IMR-90 (cell line): ENCODE results near the gene TSSK2. TPM values are rescaled to one million over a fixed set of nuclear protein-coding genes. Genes with fewer than 3 reads are reported as not detected.

Experiments
- ATAC-seq: fragments of 200-7000 bp; cut with Tn5 transposase; 2 replicates; pipeline ENCODE4 v1.9.1; 2020; ENCODE audit warnings: low read depth, mild to moderate bottlenecking, moderate library complexity
- BruUV-seq: library from RNA; stranded (reverse); fragments of 400-500 nt; replicated peaks from 2 replicates; lab custom pipeline; 2021; lab: Mats Ljungman, UMichigan
- CTCF ChIA-PET: fragments of 300-600 bp; formaldehyde crosslinking; extraction: SDS; loops from one replicate; lab custom pipeline; 2021; ENCODE audit warnings: antibody characterized with exemption; lab: Yijun Ruan, JAX
- POLR2A ChIA-PET: fragments of 300-600 bp; sonication (Branson Sonifier 250); formaldehyde crosslinking; loops from one replicate; lab custom pipeline; 2022; ENCODE audit warnings: antibody characterized with exemption; ENCODE audit not compliant: unreplicated experiment; lab: Charles Lee
- DNase-seq: peaks from one replicate; pipeline ENCODE4 v3.0.0; 2013
- H2AFZ ChIP-seq: replicated peaks from 2 replicates; pipeline ENCODE3; 2013; ENCODE audit warnings: low read length, mild to moderate bottlenecking; ENCODE audit not compliant: poor library complexity
- H2AK5ac ChIP-seq: 2 replicates; pipeline ENCODE4 v1.6.1; 2013; ENCODE audit warnings: low read depth, low read length, inconsistent platforms
- H2AK9ac ChIP-seq: replicated peaks from 2 replicates; pipeline ENCODE3; 2013; ENCODE audit warnings: mild to moderate bottlenecking, low read depth, low read length, moderate library complexity; ENCODE audit not compliant: poor library complexity
- H2BK120ac ChIP-seq: 2 replicates; pipeline ENCODE4 v1.6.1; 2013; ENCODE audit warnings: low read depth, low read length, inconsistent platforms
- H2BK15ac ChIP-seq: 3 replicates; pipeline ENCODE4 v1.6.1; 2013; ENCODE audit warnings: low read depth, low read length, inconsistent platforms
- H2BK20ac ChIP-seq: 2 replicates; pipeline ENCODE4 v1.6.1; 2013; ENCODE audit warnings: low read depth, mild to moderate bottlenecking, inconsistent platforms, low read length, moderate library complexity
- H2BK5ac ChIP-seq: 2 replicates; pipeline ENCODE4 v1.6.1; 2013; ENCODE audit warnings: mild to moderate bottlenecking, low read depth, low read length, inconsistent platforms; ENCODE audit not compliant: poor library complexity, severe bottlenecking
- H3K14ac ChIP-seq: replicated peaks from 2 replicates; pipeline ENCODE4 v1.6.1; 2013; ENCODE audit warnings: low read depth, low read length, inconsistent platforms
- H3K18ac ChIP-seq: 2 replicates; pipeline ENCODE4 v1.6.1; 2013; ENCODE audit warnings: low read depth, low read length, control low read depth
- H3K23ac ChIP-seq: 2 replicates; pipeline ENCODE4 v1.6.1; 2013; ENCODE audit warnings: low read depth, low read length, inconsistent platforms
- H3K27ac ChIP-seq: 2 replicates; pipeline ENCODE4 v1.5.1; 2013; ENCODE audit warnings: mild to moderate bottlenecking, control low read depth, low read length; ENCODE audit not compliant: insufficient read depth
- H3K27me3 ChIP-seq: 2 replicates; pipeline ENCODE4 v1.6.1; 2013; ENCODE audit warnings: low read length; ENCODE audit not compliant: control insufficient read depth, insufficient read depth
- H3K36me3 ChIP-seq: 2 replicates; pipeline ENCODE4 v1.6.1; 2013; ENCODE audit warnings: low read length, mixed read lengths; ENCODE audit not compliant: control insufficient read depth, insufficient read depth
- H3K4ac ChIP-seq: 2 replicates; pipeline ENCODE4 v1.6.1; 2013; ENCODE audit warnings: low read depth, low read length, inconsistent platforms
- H3K4me1 ChIP-seq: 2 replicates; pipeline ENCODE4 v1.6.1; 2013; ENCODE audit warnings: low read length, mixed read lengths; ENCODE audit not compliant: control insufficient read depth, insufficient read depth
- H3K4me2 ChIP-seq: 2 replicates; pipeline ENCODE4 v1.6.1; 2013; ENCODE audit warnings: low read depth, mild to moderate bottlenecking, control low read depth, low read length, moderate library complexity
- H3K4me3 ChIP-seq: 2 replicates; pipeline ENCODE4 v1.5.1; 2013; ENCODE audit warnings: low read depth, mild to moderate bottlenecking, control low read depth, low read length, moderate library complexity; ENCODE audit not compliant: insufficient read depth
- H3K56ac ChIP-seq: 2 replicates; pipeline ENCODE4 v1.6.1; 2013; ENCODE audit warnings: low read length, inconsistent platforms; ENCODE audit not compliant: insufficient read depth; ENCODE audit errors: extremely low read depth
- H3K79me1 ChIP-seq, 2 experiments: 2 replicates each; pipeline ENCODE4 v1.6.1; 2013; ENCODE audit warnings: low read length in 2 of 2, inconsistent platforms in 1 of 2, low read depth in 1 of 2
- H3K9ac ChIP-seq: 2 replicates; pipeline ENCODE4 v1.6.1; 2013; ENCODE audit warnings: low read depth, low read length, control low read depth
- H3K9me1 ChIP-seq: 2 replicates; pipeline ENCODE4 v1.6.1; 2013; ENCODE audit warnings: low read length, inconsistent platforms; ENCODE audit not compliant: insufficient read depth
- H3K9me3 ChIP-seq: 2 replicates; pipeline ENCODE4 v1.6.1; 2013; ENCODE audit warnings: low read length; ENCODE audit not compliant: control insufficient read depth, insufficient read depth
- H4K20me1 ChIP-seq: 2 replicates; pipeline ENCODE4 v1.6.1; 2013; ENCODE audit warnings: low read length, inconsistent platforms; ENCODE audit not compliant: insufficient read depth
- H4K5ac ChIP-seq: 2 replicates; pipeline ENCODE4 v1.6.1; 2013; ENCODE audit warnings: mild to moderate bottlenecking, low read depth, low read length, control low read depth
- H4K8ac ChIP-seq, 2 experiments: 2 replicates each; pipeline ENCODE4 v1.6.1; 2013; ENCODE audit warnings: low read depth in 2 of 2, low read length in 2 of 2, control low read depth in 1 of 2, inconsistent platforms in 1 of 2
- H4K91ac ChIP-seq: 2 replicates; pipeline ENCODE4 v1.6.1; 2013; ENCODE audit warnings: low read depth, low read length, inconsistent platforms; ENCODE audit not compliant: insufficient read depth
- BHLHE40 ChIP-seq: fragments of 150-350 bp; IDR thresholded peaks from 2 replicates; pipeline ENCODE4 v1.6.1; 2016; ENCODE audit warnings: mild to moderate bottlenecking, low read depth, low read length
- CEBPB ChIP-seq: IDR thresholded peaks from 2 replicates; pipeline ENCODE4 v1.6.1; 2012; ENCODE audit warnings: low read depth, low read length, improper control_type of control experiment
- CHD1 ChIP-seq: IDR thresholded peaks from 2 replicates; pipeline ENCODE4 v1.6.1; 2012; ENCODE audit warnings: low read depth, low read length, improper control_type of control experiment
- CTCF ChIP-seq: conservative IDR thresholded peaks from 2 replicates; pipeline ENCODE4 v1.5.1; 2012; ENCODE audit warnings: mild to moderate bottlenecking, low read depth, low read length, improper control_type of control experiment
- ELK1 ChIP-seq: fragments of 150-350 bp; IDR thresholded peaks from 2 replicates; pipeline ENCODE4 v1.6.1; 2016; ENCODE audit warnings: low read depth, mild to moderate bottlenecking, low read length, moderate library complexity, borderline replicate concordance
- FOS ChIP-seq: fragments of 150-350 bp; IDR thresholded peaks from 2 replicates; pipeline ENCODE4 v1.6.1; 2016; ENCODE audit warnings: low read depth, low read length
- MAFK ChIP-seq: IDR thresholded peaks from 2 replicates; pipeline ENCODE4 v1.6.1; 2012; ENCODE audit warnings: low read depth, low read length, improper control_type of control experiment
- MAZ ChIP-seq: IDR thresholded peaks from 2 replicates; pipeline ENCODE4 v1.6.1; 2012; ENCODE audit warnings: low read depth, mild to moderate bottlenecking, low read length, improper control_type of control experiment, moderate library complexity, borderline replicate concordance
- MXI1 ChIP-seq: IDR thresholded peaks from 2 replicates; pipeline ENCODE4 v1.6.1; 2012; ENCODE audit warnings: low read depth, mild to moderate bottlenecking, low read length, moderate library complexity, borderline replicate concordance
- NFE2L2 ChIP-seq: fragments of 150-350 bp; IDR thresholded peaks from 2 replicates; pipeline ENCODE4 v1.6.1; 2016; ENCODE audit warnings: low read depth, mild to moderate bottlenecking, low read length
- POLR2A ChIP-seq: IDR thresholded peaks from 2 replicates; pipeline ENCODE4 v1.6.1; 2012; ENCODE audit warnings: mild to moderate bottlenecking, low read depth, low read length
- RAD21 ChIP-seq: IDR thresholded peaks from 2 replicates; pipeline ENCODE4 v1.6.1; 2012; ENCODE audit warnings: low read length, improper control_type of control experiment
- RCOR1 ChIP-seq: IDR thresholded peaks from 2 replicates; pipeline ENCODE4 v1.6.1; 2012; ENCODE audit warnings: mild to moderate bottlenecking, low read length, improper control_type of control experiment; ENCODE audit not compliant: insufficient replicate concordance
- RFX5 ChIP-seq: IDR thresholded peaks from 2 replicates; pipeline ENCODE4 v1.8.0; 2012; ENCODE audit warnings: low read depth, mild to moderate bottlenecking, low read length, moderate library complexity
- SMC3 ChIP-seq: fragments of 150-350 bp; IDR thresholded peaks from 2 replicates; pipeline ENCODE4 v1.6.1; 2016; ENCODE audit warnings: low read depth, mild to moderate bottlenecking, antibody characterized with exemption, low read length, moderate library complexity
- USF2 ChIP-seq: fragments of 150-350 bp; IDR thresholded peaks from 2 replicates; pipeline ENCODE4 v1.6.1; 2017; ENCODE audit warnings: mild to moderate bottlenecking, antibody characterized with exemption, low read length, low read depth
- WGBS, 2 experiments: methylation state at CpG; one replicate each; pipeline versions ENCODE4 v1.1.5 to v1.1.7; 2013; ENCODE audit warnings: missing lambda C conversion rate in 2 of 2; ENCODE audit not compliant: insufficient read length in 1 of 2; ENCODE audit errors: extremely low coverage in 2 of 2; 5-methylcytosine and 5-hydroxymethylcytosine counted together
- dilution Hi-C: fragments of 300-500 bp; cut with HindIII; formaldehyde crosslinking; loops from one replicate; pipeline ENCODE4 v1.14.3; 2018; ENCODE audit warnings: low sequenced_read_pairs; ENCODE audit not compliant: unreplicated experiment
- in situ Hi-C: fragments of 300-500 bp; cut with MboI; formaldehyde crosslinking; loops from 3 replicates; pipeline ENCODE4 v1.14.3; 2019; ENCODE audit warnings: low sequenced_read_pairs, inconsistent platforms, mixed read lengths
- intact Hi-C: fragments of 100-400 bp; cut with micrococcal nuclease; formaldehyde crosslinking; loops from 2 replicates; pipeline ENCODE4 v1.10.0; 2022
- polyA plus RNA-seq, 3 experiments: library from polyadenylated mRNA; depleted of rRNA; stranded (reverse); fragments of >200 nt; gene quantifications; 2 replicates each; pipeline ENCODE4 v1.2.3, GENCODE V29; 2012; ENCODE audit warnings: low replicate concordance in 1 of 3
- total RNA-seq: library from RNA; depleted of rRNA; stranded (reverse); fragments of >200 nt; gene quantifications from 2 replicates; pipeline ENCODE4 v1.2.3, GENCODE V29; 2012

The TSSK2 gene
- total and polyA plus RNA-seq, 2 of the 4 experiments (the other 2 are of a cell fraction), result not detected

GRCh38 chr22:19132693-19133400 lies 1.7 kb downstream of the TSSK2 start:
- Histone ChIP-seq H4K5ac (no peak overlapping the region), H3K4ac (no peak overlapping the region), H2AFZ (no peak overlapping the region), H2BK15ac (no peak overlapping the region), H2AK5ac (no peak overlapping the region), H3K27ac (no peak overlapping the region), H2BK20ac (no peak overlapping the region), H3K14ac (no peak overlapping the region), H2AK9ac (no peak overlapping the region), H3K23ac (no peak overlapping the region), H3K4me2 (no peak overlapping the region), H3K9me1 (peaks cover 3% of the 10 kb centered on the region; the same call in 1 of the 2 replicates), H3K56ac (no peak overlapping the region), H3K4me1 (no peaks in the 10 kb centered on the region), H3K9me3 (no peaks in the 10 kb centered on the region), H3K27me3 (no peaks in the 10 kb centered on the region), H2BK120ac (no peak overlapping the region), H3K4me3 (no peak overlapping the region), H2BK5ac (no peak overlapping the region), H4K20me1 (no peaks in the 10 kb centered on the region), H3K9ac (no peak overlapping the region), H3K79me1 (no peaks in the 10 kb centered on the region), H3K36me3 (peaks cover 53% of the 10 kb centered on the region), H4K91ac (no peak overlapping the region), H3K18ac (no peak overlapping the region), H4K8ac (no peak overlapping the region)
- POLR2A ChIA-PET, result no interaction called here
- no TSS peak for BruUV-seq
- intact Hi-C loops (no loop called here), dilution Hi-C loops (no loop called here), in situ Hi-C loops (no loop called here)
- TF ChIP-seq BHLHE40 (no peak), NFE2L2 (no peak), RAD21 (no peak), POLR2A (no peak), RFX5 (no peak), CHD1 (no peak), CEBPB (no peak), FOS (no peak), USF2 (no peak), MXI1 (no peak), ELK1 (no peak), RCOR1 (no peak), CTCF (no peak), MAFK (no peak), MAZ (no peak), SMC3 (no peak)
- CTCF ChIA-PET, result no interaction called here
- ATAC-seq (no peak), DNase-seq (no peak)
- WGBS, 2 experiments, result 94% methylated on average over 3 of the region's 9 CpGs; no CpG with 5 or more reads in 1 of the 2 experiments
